Left renal cortex interstitium (tissue), 4 donors: ENCODE results near the gene ABI3BP. TPM values are rescaled to one million over a fixed set of nuclear protein-coding genes. Genes with fewer than 3 reads are reported as not detected.
"Not testable (repeated sequence)": the region's sequence is repeated elsewhere in the genome, so short reads cannot be mapped to it uniquely, and the experiment has no call there.

ENCODE experiments used
- DNase-seq, 4 donors: peaks; one replicate each; pipeline ENCODE4 v3.0.0-alpha.2; 2013; ENCODE audit warnings: low read depth in 4 of 4, low spot score in 2 of 4, missing footprints in 1 of 4
- polyA plus RNA-seq, 4 donors: library from polyadenylated mRNA; unstranded; fragments of 120-200 nt; gene quantifications; one replicate each; pipeline ENCODE4 v1.2.1, GENCODE V29; 2013; ENCODE audit not compliant: insufficient read length in 4 of 4

ABI3BP gene
- polyA plus RNA-seq, 4 donors = 16.4 to 37.8 (median 25.7) TPM

DNA sequence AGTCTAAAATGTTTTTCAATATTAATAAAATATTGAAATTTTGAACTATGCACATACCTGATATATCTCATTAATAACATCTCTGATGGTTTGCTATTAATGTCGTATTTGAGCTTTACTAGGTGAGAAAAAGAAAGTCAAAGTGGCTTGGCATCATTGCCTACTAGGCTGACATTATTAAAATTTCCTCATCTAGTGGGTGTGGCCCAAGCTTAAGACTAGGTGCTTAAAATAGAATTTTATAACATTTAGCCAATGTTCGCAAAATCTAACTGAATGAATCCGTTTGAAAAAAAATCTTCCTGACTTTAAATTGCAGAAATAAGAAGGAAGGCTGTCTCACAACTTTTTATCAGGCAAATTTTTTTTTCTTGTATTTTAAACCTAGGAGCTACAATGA is 46.1 kb downstream of the ABI3BP start:
- DNase-seq = no peak

DNA sequence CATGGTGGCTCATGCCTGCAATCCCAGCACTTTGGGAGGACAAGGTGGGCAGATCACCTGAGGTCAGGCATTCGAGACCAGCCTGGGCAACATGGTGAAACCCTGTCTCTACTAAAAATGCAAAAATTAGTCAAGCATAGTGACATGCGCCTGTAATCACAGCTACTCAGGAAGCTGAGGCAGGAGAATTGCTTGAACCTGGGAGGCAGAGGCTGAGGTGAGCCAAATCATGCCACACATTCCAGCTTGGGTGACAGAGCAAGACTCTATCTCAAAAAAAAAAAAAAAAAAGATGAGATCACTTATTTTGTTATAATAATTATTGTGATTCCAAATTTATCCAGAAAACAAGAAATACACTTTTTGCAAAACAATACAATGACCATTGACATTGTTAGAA is 47.1 kb downstream of the ABI3BP start:
- not testable (repeated sequence) for DNase-seq

DNA sequence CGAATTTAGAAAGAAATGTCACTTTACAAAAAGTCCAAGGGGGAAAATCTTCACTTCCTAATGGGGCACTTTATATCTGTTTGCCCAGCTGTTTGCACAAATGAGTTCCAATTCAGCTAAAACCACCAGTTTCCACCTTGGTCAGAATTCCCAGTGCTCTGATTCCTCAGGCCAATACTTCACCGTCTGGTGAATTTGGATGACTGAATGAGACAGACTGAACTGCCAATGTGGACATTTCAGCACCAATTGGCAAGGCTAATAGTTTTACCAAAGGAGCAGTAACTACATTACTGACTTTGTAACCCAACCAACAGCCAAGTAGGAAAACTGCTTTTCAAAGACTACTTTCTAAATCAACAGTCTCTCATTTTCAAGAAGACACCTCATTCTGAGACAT is 51.8 kb downstream of the ABI3BP start:
- DNase-seq = no peak

DNA sequence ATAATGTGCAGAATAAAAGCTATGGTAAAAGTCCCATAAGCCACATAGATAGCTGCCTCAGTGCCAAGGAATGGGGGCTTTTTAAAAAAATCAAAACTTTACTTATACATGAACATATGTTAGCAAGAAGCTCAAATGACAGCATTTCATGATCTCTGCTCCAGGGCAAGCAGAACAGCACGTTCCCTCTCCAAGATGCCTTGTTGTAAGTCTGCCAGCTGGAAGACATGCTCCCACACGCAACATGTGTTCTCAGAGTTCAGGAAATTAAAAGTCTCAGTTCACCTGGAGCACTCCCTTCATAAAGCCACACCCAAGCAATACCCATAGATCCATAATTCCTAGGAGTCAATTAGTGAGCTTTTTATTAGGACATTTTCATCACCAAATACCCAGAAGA is 52.2 kb downstream of the ABI3BP start:
- no peak for DNase-seq

DNA sequence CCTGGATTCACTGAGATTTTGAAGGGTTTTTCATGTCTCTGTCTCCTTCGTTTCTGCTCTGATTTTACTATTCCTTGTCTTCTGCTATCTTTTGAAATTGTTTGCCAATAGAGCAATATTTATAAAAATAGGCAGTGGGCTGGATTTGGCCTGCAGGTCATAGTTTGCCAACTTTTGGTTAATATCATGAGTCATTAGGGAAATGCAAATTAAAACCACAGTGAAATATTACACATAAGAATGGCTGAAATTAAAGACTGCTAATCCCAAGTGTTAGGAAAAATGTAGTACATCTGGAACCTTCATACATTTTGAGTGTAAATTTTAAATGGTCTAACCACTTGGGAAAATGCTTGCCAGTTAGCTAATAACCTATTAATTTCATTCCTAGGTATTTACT is 56.3 kb downstream of the ABI3BP start:
- DNase-seq = no peak

DNA sequence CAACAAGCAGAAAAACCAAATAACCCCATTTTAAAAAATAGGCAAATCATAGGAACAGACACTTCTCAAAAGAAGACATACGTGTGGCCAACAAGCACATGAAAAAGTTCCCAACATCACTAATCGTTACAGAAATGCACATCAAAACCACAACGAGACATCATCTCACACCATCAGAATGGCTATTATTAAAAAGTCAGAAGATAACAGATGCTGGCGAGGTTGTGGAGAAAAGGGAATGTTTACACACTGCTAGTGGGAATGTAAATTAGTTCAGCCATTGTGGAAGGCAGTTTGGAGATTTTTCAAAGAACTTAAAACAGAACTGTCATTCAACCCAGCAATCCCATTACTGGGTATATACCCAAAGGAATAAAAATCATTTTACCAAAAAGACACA is 60.7 kb downstream of the ABI3BP start:
- no peak for DNase-seq

DNA sequence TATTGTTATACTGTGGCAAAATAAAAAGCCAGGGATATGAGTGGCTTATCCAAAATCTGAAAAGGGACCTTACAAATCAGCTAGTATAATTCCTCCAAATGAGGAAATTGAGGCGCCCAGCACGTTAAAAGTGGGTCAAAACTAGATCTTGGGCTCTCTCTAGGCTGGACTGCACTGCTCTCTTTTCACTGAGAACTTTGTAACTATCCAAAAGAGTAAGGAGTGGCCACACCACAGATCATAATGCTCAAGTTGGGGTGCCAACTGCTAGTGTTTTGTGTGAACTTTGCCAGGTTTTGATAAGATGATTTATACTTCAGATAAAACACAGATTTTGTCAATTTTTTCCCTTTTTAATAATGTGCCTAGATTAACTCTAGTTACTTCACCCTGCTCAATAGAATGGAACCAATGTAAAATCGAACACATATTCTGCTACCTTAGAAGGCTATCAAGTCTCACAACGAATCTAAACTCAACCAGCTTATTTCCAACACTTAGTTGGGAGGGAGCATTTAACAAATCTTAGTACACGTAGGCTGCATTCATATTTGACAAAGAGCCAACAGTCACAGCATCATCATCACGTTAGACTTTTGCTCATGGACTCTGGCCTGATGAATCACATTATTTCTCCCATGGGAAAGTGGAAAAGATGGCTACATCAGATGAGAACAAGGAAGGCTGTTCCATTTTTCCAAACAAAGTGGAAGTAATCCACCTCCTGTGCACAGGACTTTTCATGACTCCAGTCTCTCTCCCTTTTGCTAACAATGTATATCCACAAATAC is 64.4 kb downstream of the ABI3BP start:
- DNase-seq = no peak

DNA sequence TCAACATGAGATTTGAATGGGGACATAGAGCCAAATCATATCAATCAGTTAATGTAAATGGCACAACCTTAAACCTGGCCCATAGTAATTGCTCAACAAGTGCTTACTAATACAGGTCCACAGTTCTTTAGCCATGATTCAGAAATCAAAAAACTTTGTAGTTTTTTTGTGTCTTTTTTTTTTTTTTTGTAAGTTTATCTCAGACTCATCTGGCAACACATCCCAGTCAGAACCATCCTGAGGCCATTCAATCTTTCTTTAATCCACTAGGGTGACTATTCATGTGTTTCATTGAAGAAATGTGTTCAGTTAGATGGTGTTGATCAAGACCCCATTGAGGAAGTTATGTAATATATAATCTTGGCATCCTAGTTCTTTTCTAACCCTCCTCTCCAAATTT is 65.4 kb downstream of the ABI3BP start:
- no peak for DNase-seq

DNA sequence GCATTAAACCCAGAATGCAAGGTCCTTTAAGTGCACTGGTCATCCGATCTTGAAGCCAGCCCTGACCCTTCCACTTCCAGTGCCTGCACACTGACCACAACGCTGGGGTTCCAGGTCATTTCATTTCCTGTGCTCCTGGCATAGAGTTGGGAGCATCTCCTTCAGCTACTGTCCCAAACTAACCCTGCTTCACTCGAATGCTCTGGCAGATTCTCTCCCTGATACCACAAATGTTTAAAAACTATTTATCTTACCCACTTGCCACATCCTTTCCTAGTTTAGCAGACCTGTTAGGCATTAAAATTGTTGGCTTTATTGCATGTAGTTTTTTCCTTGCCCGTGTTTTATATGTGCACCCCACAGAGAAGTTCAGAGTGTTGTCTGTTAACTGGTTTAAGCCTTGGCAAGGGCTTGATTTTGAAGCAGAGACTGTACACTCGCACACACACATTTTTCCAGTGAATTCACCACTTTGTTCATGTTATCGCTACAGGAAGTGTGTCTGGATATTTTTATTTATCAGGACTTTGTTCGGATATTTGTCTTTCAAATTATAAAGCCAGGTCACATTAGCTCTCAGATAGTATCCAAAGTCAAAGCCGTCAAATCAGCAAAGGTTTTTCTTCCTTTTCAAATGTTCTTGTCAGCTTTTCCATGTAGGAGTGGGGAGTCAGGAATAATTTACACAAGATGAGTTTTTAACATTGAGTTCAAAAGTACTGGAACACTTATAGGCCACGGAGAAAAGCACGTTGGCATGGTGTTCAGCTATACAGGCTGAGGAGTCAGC is 77.3 kb downstream of the ABI3BP start:
- no peak for DNase-seq

DNA sequence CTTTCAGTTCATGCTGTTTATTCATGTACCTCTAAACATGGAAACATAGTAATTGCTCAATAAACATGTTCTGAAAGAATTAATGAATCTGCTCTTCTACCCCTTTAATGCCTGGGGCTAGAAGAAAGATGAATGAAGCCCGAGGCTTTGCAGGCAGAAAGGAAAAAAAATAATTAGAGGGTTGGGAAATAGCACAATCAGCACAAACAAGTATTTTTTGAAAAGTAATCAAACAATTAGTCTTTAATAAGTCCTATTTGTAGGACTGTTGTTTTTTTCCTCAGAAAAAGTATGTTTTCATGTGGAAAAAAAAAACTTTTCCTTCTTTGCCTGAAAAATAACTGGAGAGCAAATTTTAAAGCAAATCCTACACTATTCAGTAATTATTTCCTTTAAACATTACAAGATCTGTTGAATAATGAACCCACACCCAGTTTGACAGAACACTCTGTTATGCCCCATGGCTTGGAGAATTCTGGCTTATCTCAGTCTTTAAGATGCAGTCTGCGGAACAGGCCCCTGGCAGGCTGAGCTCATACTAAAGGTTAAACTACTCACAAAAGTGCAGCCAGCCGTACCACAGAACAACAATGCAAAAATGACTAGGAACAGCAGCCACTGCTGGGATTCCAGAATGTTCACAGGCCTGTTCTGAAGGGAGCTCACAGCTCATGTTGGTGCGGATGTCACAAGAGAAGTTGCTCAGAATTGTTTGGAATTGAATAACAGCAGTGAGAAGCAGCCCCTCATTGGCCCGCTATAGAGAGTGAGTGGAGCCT is 79.2 kb downstream of the ABI3BP start:
- DNase-seq = peak in 2 of 4 donors; percentile 6 to 15

DNA sequence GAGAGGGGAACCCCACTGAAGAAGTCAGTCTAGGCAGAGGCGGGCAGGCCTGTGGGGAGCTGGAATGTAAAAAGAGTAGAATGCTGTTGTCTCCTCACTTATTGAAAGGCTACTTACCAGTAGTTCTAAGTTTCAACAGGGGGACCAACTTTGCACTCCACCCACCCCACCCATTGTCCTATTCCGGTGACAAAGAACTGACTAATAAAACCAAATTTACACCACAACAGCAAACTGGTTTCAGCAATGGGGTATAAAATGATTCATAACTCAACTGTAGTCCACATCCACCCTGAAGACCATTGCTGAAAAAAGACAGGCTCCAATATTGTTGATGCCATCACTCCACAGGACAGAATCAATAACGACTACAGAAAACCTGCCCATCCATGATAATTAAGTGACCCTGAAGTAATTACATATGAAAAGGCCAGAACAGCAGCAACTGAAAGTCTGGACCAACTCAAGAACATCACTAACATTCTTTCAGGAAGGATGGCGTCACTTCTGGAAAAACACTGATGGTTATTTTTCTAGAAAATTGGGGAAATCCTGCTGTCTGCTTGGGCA is 80.2 kb downstream of the ABI3BP start:
- no peak for DNase-seq

DNA sequence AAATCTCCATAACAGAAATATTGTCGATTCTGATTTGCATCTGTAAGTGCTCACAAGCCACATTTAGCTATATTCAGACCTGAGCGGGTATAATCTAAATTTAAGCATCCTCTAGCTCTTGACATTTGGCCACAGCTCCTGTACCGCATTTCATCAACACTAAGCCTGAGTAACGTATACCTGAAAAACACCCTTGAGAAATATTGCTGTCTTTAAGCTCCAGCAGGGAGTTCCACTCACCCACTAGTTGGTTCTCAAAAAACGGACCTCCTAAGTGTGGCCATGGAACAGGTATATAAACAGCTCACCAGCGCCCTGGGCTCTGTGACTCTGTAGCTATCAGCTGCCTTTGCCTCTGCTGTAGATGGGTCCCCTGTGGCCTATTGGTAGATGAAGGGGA is 80.7 kb downstream of the ABI3BP start:
- DNase-seq = no peak

DNA sequence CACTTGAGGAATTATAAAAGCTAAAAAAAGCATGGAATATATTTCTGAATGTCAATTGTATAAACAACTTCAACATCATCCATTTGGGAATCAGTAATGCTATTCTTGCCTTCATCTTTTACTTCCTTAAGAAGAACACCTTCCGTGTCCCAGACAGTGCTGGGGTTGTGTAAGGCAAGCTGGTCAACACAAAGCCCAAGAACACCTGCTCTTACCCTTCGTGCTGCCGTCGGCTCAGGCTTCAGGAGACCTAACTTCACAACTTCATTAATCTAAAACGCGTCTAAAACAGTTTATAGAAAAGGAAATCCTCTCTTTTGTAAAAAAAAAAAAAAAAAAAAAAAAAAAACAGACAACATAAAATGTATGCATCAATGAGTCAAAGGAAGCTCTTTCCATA is 81.3 kb downstream of the ABI3BP start:
- no peak for DNase-seq

DNA sequence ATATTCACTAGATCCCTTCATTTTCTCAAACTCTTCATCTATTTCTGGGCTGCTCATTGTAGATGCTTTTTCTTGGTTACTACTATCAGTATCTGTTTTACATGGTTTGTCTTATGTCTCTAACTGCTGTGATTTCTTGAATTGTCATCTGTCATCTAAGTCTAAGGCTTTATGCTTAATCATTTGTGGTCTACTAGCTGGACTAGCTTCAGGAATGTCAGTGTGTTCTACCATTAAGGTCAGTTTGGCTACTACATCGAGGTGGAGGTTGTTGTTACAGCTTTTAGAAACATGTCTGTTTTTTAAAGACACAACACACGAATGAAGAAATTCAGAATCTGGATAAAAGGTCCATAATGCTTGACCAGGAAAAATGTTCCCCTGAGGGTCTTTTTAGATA is 82.2 kb downstream of the ABI3BP start:
- DNase-seq = no peak

DNA sequence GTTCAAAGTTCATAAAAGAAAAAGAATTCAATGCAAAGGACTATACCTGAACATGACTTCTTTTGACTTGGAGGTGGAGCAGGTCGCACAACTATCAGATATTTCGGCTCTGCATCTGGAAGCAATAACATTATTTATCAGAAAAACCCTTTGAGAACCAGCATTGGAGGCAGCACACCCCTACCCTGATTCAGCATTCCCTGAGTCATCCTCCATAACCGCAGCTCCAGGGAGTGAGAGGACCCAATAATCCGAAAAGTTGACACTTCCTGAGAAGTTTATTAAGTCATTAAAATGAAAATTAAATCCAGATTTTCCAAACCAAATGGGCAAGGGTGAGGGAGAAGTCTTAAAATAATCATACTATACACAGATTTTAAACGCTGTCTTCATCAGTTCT is 90.6 kb downstream of the ABI3BP start:
- DNase-seq = no peak

DNA sequence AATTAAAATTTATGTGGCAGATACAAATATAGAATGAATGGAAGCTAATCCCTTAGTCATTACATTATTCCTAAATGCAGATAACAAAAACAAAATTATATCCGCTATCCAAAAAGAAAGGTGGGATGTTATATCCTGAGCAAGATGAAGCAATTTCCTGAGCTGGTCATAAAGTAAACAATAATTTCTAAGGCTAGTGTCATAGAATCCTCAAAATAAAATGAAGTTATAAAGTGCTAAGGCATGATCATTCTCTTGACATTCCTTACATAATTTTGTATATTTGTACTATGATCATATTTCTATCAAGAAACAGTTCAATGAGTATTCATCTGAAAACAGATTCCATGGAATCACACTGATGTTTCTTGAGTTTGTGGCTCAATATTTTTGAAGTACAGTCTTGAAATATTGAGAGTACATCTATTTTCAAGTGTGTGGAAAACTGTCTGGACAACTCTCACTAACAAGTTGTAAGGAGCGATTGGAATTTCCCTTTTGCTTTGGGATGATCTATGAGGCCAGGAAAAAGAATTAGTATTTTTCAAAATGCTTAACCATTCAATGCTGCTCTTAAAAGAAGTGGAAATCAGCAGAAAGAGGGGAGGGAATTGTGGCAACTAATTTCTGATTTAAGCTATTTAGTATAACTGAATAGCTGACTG is 92.4 kb downstream of the ABI3BP start:
- no peak for DNase-seq

DNA sequence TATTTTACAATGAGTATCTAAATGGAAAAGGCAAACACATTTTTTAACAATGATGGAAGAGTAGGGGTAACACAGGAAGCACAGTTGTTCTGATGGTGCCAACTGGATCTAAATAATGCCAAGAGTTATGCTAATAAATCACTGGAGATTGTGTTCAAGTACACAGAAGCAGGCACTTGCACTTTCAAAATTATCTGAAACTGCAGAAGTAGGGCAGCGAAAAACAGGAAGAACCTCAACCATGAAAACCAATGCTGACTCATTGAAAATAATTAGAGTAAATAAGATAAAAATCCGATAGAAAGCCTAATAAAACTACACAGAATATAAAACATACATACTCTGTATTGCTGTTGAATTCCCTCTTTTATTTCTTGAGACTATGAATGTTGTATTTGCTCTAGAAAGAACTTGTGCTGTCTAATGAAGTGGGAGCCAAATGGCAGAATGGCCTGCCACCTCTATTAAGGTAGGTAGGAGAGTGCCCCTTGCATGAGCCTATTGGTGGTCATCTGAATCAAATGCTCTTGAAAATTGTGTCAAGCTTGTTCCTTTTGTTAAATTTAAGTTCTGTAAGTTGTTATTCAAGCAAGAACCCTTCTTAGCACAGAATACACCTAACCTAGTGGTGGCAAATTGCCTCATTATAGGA is 93.7 kb downstream of the ABI3BP start:
- DNase-seq = no peak

DNA sequence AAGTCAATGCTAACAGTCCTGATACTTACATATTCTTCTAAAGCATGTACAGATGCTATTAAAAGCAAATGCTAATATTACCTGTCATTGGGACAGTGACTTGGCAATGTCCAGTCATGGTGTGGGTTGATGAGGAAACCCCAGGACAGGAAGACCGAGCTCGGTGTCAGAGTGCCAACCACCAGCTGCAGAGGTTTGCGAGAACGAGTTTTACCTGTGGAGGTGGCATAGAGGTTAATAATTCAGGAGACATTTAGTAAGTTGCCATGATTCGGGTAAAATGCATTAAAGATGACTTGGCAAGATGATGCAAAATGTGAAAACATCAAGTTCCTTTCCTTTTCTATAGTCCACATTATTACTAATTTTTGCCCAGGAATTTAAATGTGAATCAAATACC is 94.5 kb downstream of the ABI3BP start:
- DNase-seq = no peak

DNA sequence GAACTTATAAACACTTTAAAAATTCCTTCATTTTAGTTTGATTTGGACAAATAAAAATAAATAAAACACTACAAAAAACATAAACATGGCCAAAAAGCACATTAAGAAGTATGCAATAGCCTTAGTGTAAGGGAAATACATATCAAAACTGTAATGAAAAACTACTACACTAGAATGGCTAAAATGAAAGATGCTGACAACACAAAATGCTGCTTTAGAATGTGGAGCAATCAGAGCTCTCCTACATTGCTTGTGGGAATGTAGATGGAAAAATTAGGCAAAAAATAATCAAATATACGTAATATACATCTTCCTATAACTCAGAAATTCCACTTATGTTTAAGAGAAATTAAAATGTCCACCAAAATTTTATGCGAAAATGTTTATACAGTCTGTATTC is 96.2 kb downstream of the ABI3BP start:
- DNase-seq = no peak

DNA sequence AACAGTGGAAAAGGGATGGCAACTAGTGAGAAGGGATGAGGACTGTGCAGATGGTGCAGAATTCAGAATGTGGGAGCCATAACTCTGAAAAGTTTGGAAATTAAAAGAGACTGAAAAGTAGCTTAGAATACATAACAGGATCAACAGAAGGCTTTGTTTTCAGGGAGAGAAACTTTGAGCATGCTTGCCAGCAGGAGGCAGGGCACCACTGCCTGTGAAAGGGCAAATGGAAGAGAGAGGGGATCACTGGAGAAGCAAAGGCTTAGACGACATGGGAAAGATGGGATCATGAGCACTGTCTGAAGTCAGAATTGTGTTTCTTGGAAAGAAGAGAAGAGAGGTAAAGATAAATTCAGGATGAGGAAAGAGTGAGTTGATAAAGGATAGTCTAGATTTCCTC is 99.6 kb downstream of the ABI3BP start:
- no peak for DNase-seq
